Measurements from ENCODE around the gene KRT10. TPM values are rescaled to one million over a fixed set of nuclear protein-coding genes. Genes with fewer than 3 reads are reported as not detected.

Gene KRT10
- total RNA-seq, 1 experiment from 2014 or later = 188 TPM

DNA sequence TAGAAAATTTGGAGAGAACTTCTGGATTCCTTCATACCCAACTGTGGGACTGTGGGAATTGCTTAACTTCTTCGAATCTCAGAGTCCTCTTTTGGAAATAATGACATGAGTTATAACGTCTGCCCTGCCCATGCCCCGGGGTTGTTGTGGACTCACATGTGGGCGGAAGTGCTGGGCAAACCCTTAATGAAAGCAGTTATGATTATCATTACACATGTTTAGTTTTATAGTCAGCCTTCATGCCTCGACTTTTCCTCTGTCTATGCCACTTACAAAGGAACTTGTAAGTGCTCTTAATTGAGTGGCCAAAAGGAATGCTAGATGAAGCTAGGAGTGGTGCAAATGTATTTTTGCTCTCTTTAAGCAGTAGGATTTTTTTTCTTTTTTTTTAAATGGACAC is 44.0 kb downstream of the KRT10 start:
- H3K9me3 Mint-ChIP-seq (ENCODE audit: low read depth, unreplicated experiment) = no peaks in the 10 kb centered on the region
- H3K4me3 Mint-ChIP-seq (ENCODE audit: low read depth, unreplicated experiment) = no peak overlapping the region
- intact Hi-C loops (cut with micrococcal nuclease; ENCODE audit: unreplicated experiment) = no loop called here
- H3K4me1 Mint-ChIP-seq (ENCODE audit: low read depth, unreplicated experiment) = no peaks in the 10 kb centered on the region
- CTCF ChIA-PET = interaction anchor here (0.5 to 1.6 kb wide), 7 partner anchors 11 to 912 kb away, joined by 3 read pairs; partner anchors contain the start of gene KRT25
- no TSS peak for BruUV-seq (replicated peaks)
- H3K27me3 Mint-ChIP-seq (ENCODE audit: unreplicated experiment) = peaks cover 69% of the 10 kb centered on the region
- TF ChIP-seq, protein P1, sequence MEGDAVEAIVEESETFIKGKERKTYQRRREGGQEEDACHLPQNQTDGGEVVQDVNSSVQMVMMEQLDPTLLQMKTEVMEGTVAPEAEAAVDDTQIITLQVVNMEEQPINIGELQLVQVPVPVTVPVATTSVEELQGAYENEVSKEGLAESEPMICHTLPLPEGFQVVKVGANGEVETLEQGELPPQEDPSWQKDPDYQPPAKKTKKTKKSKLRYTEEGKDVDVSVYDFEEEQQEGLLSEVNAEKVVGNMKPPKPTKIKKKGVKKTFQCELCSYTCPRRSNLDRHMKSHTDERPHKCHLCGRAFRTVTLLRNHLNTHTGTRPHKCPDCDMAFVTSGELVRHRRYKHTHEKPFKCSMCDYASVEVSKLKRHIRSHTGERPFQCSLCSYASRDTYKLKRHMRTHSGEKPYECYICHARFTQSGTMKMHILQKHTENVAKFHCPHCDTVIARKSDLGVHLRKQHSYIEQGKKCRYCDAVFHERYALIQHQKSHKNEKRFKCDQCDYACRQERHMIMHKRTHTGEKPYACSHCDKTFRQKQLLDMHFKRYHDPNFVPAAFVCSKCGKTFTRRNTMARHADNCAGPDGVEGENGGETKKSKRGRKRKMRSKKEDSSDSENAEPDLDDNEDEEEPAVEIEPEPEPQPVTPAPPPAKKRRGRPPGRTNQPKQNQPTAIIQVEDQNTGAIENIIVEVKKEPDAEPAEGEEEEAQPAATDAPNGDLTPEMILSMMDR (IDR thresholded peaks at IDR 0.05; ENCODE audit: unreplicated experiment) = no peak
- no peak overlapping the region for H3K27ac Mint-ChIP-seq (ENCODE audit: unreplicated experiment)
- DNase-seq = no peak
- no peaks in the 10 kb centered on the region for H3K36me3 Mint-ChIP-seq (ENCODE audit: insufficient read depth, unreplicated experiment)

DNA sequence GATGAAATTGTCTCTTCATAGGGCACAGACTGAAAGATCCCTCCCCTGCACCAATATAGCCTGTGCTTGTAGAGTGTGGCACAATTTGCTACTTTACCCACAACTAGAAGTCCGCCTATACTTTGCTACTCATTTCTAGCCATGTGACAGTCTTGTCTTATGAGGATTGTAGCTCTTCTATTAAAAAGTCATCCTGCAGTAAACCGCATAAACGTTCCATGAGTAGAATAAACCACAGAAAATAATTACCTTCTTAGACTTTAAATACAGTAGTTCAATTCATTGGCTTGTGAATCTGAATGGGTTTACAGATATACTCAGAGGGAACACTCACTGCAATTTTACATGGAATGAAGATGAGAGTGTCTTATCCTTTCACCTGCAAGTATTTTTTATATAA is 44.4 kb downstream of the KRT10 start:
- Mint-ChIP-seq H3K27ac (ENCODE audit: unreplicated experiment) (no peak overlapping the region), H3K36me3 (ENCODE audit: insufficient read depth, unreplicated experiment) (no peaks in the 10 kb centered on the region), H3K4me1 (ENCODE audit: low read depth, unreplicated experiment) (no peaks in the 10 kb centered on the region), H3K9me3 (ENCODE audit: low read depth, unreplicated experiment) (no peaks in the 10 kb centered on the region), H3K27me3 (ENCODE audit: unreplicated experiment) (peaks cover 68% of the 10 kb centered on the region), H3K4me3 (ENCODE audit: low read depth, unreplicated experiment) (no peak overlapping the region)
- CTCF ChIA-PET = interaction anchor here (0.6 to 1.8 kb wide), 7 partner anchors 11 to 912 kb away, joined by 3 to 5 read pairs (median 3); no protein-coding TSS in a partner anchor
- no peak for DNase-seq
- TF ChIP-seq, protein P1 (IDR thresholded peaks at IDR 0.05; ENCODE audit: unreplicated experiment) = no peak
- BruUV-seq (replicated peaks) = no TSS peak
- intact Hi-C loops (cut with micrococcal nuclease; ENCODE audit: unreplicated experiment) = no loop called here

DNA sequence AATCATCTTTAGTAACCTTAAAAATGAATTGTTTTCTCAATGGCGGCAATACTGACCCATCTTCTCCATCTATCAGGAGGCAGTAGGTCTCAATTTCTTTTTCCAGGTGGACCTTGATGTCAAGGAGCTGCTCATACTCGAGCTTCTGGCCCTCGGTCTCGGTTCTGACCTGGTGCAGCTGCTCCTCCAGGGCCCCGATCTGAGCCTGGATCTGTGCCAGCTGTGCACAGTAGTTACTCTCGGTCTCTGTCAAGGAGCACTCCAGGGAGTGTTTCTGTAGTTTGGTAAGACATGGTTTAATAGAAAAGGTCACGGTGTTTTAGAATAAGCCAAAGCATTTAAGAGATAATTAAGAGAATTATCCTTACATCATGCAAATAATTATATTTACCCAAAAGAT is 45.0 kb downstream of the KRT10 start:
- TF ChIP-seq, protein P1 (IDR thresholded peaks at IDR 0.05; ENCODE audit: unreplicated experiment) = no peak
- H3K4me1 Mint-ChIP-seq (ENCODE audit: low read depth, unreplicated experiment) = no peaks in the 10 kb centered on the region
- CTCF ChIA-PET = interaction anchor here (0.6 to 1.8 kb wide), 9 partner anchors 8 to 911 kb away, joined by 3 to 5 read pairs (median 3); no protein-coding TSS in a partner anchor
- no peak for DNase-seq
- H3K27me3 Mint-ChIP-seq (ENCODE audit: unreplicated experiment) = peaks cover 68% of the 10 kb centered on the region
- BruUV-seq (replicated peaks) = no TSS peak
- no peak overlapping the region for H3K4me3 Mint-ChIP-seq (ENCODE audit: low read depth, unreplicated experiment)
- intact Hi-C loops (cut with micrococcal nuclease; ENCODE audit: unreplicated experiment) = no loop called here
- H3K9me3 Mint-ChIP-seq (ENCODE audit: low read depth, unreplicated experiment) = no peaks in the 10 kb centered on the region
- H3K36me3 Mint-ChIP-seq (ENCODE audit: insufficient read depth, unreplicated experiment) = no peaks in the 10 kb centered on the region
- H3K27ac Mint-ChIP-seq (ENCODE audit: unreplicated experiment) = no peak overlapping the region

DNA sequence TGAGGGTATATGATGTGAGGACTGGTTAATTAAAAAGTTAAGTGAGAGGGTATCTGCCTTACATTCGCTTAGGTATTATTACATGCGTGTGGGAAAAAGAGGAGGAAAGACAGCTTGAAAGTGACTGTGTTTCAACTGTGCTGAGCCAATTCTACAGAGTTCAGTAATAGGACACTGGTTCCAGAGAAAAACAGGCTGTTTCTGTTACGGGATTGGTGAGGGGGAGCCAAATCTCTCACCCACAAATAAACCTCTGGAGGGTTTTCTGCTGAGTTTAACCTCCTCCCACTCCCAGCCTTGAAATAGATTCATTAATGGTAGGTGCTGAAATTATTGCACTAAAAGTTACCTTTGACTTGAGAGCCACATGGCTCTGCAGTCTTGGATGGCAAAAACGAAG is 46.5 kb downstream of the KRT10 start:
- no peak overlapping the region for H3K4me3 Mint-ChIP-seq (ENCODE audit: low read depth, unreplicated experiment)
- no TSS peak for BruUV-seq (replicated peaks)
- no peaks in the 10 kb centered on the region for H3K36me3 Mint-ChIP-seq (ENCODE audit: insufficient read depth, unreplicated experiment)
- no peaks in the 10 kb centered on the region for H3K9me3 Mint-ChIP-seq (ENCODE audit: low read depth, unreplicated experiment)
- CTCF ChIA-PET = interaction anchor here (0.5 to 1.8 kb wide), 6 partner anchors 10 to 1141 kb away, joined by 3 to 5 read pairs (median 4); no protein-coding TSS in a partner anchor
- intact Hi-C loops (cut with micrococcal nuclease; ENCODE audit: unreplicated experiment) = no loop called here
- H3K27me3 Mint-ChIP-seq (ENCODE audit: unreplicated experiment) = peaks cover 83% of the 10 kb centered on the region
- no peak overlapping the region for H3K27ac Mint-ChIP-seq (ENCODE audit: unreplicated experiment)
- no peak for DNase-seq
- TF ChIP-seq, protein P1 (IDR thresholded peaks at IDR 0.05; ENCODE audit: unreplicated experiment) = no peak
- no peaks in the 10 kb centered on the region for H3K4me1 Mint-ChIP-seq (ENCODE audit: low read depth, unreplicated experiment)
